Keratinocyte (primary cell): ENCODE results near the gene KRTAP10-12. TPM values are rescaled to one million over a fixed set of nuclear protein-coding genes. Genes with fewer than 3 reads are reported as not detected.

Experiments used
- DNase-seq: peaks from one replicate; pipeline ENCODE4 v3.0.0-alpha.2; 2011; ENCODE audit warnings: low read depth, missing footprints, low spot score
- FAIRE-seq: peaks from 2 replicates; lab custom pipeline; 2011; peaks lifted over from hg19 to GRCh38; lab: Jason Lieb, UNC
- H2AFZ ChIP-seq: 2 replicates; pipeline ENCODE4 v1.6.0; 2012; ENCODE audit warnings: low read length, control low read depth, inconsistent platforms; ENCODE audit not compliant: control insufficient read depth
- H3K27ac ChIP-seq: 2 replicates; pipeline ENCODE4 v1.5.1; 2011; ENCODE audit warnings: low read length; ENCODE audit not compliant: control insufficient read depth, insufficient read depth
- H3K27me3 ChIP-seq: 3 replicates; pipeline ENCODE4 v1.6.0; 2011; ENCODE audit warnings: low read length; ENCODE audit not compliant: control insufficient read depth, insufficient read depth; ENCODE audit errors: extremely low read depth
- H3K36me3 ChIP-seq, 2 experiments: 2 replicates in 1 of 2; 3 replicates in 1 of 2; pipeline ENCODE4 v1.5.1; 2011; ENCODE audit warnings: low read length in 2 of 2, mild to moderate bottlenecking in 1 of 2; ENCODE audit not compliant: control insufficient read depth in 2 of 2, insufficient read depth in 2 of 2; ENCODE audit errors: extremely low read depth in 1 of 2
- H3K4me1 ChIP-seq: 3 replicates; pipeline ENCODE4 v1.5.1; 2011; ENCODE audit warnings: low read length; ENCODE audit not compliant: control insufficient read depth, insufficient read depth; ENCODE audit errors: extremely low read depth
- H3K4me2 ChIP-seq: 3 replicates; pipeline ENCODE4 v1.6.0; 2011; ENCODE audit warnings: low read depth, low read length; ENCODE audit not compliant: control insufficient read depth, insufficient read depth; ENCODE audit errors: extremely low read depth
- H3K4me3 ChIP-seq, 3 experiments: fragments of 200-600 bp in 1 of 3; sonication (generic) in 1 of 3; 2 replicates in 2 of 3; 3 replicates in 1 of 3; pipeline ENCODE4 v1.5.1; 2011 to 2016; ENCODE audit warnings: low read length in 3 of 3, mild to moderate bottlenecking in 3 of 3, control low read depth in 2 of 3, inconsistent platforms in 1 of 3, low read depth in 1 of 3, mixed read lengths in 1 of 3, mixed run types in 1 of 3, moderate library complexity in 1 of 3; ENCODE audit not compliant: control insufficient read depth in 2 of 3, insufficient read depth in 2 of 3; ENCODE audit errors: extremely low read depth in 1 of 3
- H3K79me2 ChIP-seq: 2 replicates; pipeline ENCODE4 v1.6.0; 2012; ENCODE audit warnings: low read length; ENCODE audit not compliant: control insufficient read depth, insufficient read depth
- H3K9ac ChIP-seq: 3 replicates; pipeline ENCODE4 v1.6.0; 2011; ENCODE audit warnings: low read length; ENCODE audit not compliant: control insufficient read depth, insufficient read depth; ENCODE audit errors: extremely low read depth
- H3K9me1 ChIP-seq: 3 replicates; pipeline ENCODE4 v1.6.0; 2011; ENCODE audit warnings: low read length; ENCODE audit not compliant: control insufficient read depth, insufficient read depth; ENCODE audit errors: extremely low read depth
- H3K9me3 ChIP-seq: 2 replicates; pipeline ENCODE4 v1.5.1; 2012; ENCODE audit warnings: low read depth, low read length; ENCODE audit not compliant: control insufficient read depth
- H4K20me1 ChIP-seq: 3 replicates; pipeline ENCODE4 v1.6.0; 2011; ENCODE audit warnings: low read length; ENCODE audit not compliant: control insufficient read depth, insufficient read depth; ENCODE audit errors: extremely low read depth
- EZH2 ChIP-seq: IDR thresholded peaks from one replicate; pipeline ENCODE4 v1.6.1; 2012; ENCODE audit warnings: inconsistent platforms, mild to moderate bottlenecking, low read length, moderate library complexity
- dilution Hi-C: fragments of 300-500 bp; cut with MboI; formaldehyde crosslinking; loops from one replicate; pipeline ENCODE4 v1.7.0; 2020; ENCODE audit warnings: low sequenced_read_pairs; ENCODE audit not compliant: extremely low pct_ligation_motif_present
- polyA plus RNA-seq, 5 experiments: library from polyadenylated mRNA; depleted of rRNA in 3 of 5; stranded (reverse) in 3 of 5; stranded (forward) in 1 of 5; unstranded in 1 of 5; fragments of >200 nt; gene quantifications; 1 replicate in 1 of 5; 2 replicates in 3 of 5; 3 replicates in 1 of 5; pipeline versions ENCODE4 v1.2.1 to v1.2.3, GENCODE V29; 2011 to 2012; ENCODE audit warnings: missing spikeins in 2 of 5, low read depth in 1 of 5, low replicate concordance in 1 of 5
- TF ChIP-seq, protein P1 (sequence below), 3 experiments: IDR thresholded peaks in 1 of 3; conservative IDR thresholded peaks in 1 of 3; optimal IDR thresholded peaks in 1 of 3; 2 replicates in 2 of 3; 3 replicates in 1 of 3; pipeline versions ENCODE3 to v1.5.1; 2011; ENCODE audit warnings: low read length in 3 of 3, mild to moderate bottlenecking in 3 of 3, moderate library complexity in 2 of 3, control low read depth in 1 of 3, inconsistent platforms in 1 of 3; ENCODE audit not compliant: insufficient read depth in 2 of 3; ENCODE audit errors: extremely low read depth in 1 of 3

Gene KRTAP10-12
- polyA plus RNA-seq, 1 donor (not counting 4 experiments of a cell fraction or from before 2014, with no cell fraction given) = not detected

DNA sequence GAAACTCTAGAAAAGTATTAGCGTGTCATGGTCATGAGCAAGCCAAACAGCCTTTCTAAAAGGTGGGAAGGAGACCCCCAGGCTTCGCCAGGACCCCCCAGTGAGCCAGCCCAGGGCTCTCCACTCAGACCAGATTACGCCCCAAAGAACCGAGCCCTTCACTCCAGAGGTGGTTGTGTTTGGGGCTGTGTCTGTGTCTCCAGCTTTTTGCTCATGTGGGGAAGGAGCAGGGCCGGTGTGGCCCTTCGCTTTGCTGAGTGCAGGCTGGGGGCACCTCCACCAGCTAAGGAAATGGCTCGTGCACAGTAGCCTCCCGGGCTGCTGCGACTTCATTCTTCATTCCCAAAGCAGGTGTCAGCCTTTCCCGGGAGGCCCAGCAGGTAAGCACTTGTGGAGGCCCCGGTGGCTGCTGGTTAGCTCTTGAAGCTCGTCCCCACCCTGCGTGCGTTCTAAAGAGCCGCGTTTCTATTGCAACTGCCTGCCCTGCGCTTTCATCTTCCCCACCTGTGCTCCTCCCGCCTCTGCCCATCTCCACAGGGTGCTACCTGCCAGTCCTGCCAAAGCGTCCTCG lies 13.9 kb downstream of the KRTAP10-12 start:
- Histone ChIP-seq H3K27ac (no peak overlapping the region), H3K9me1 (no peaks in the 10 kb centered on the region), H3K9me3 (peaks cover 4% of the 10 kb centered on the region), H3K4me3 (peak overlapping the region in 2 of 3 experiments; percentile 14 to 20), H3K4me2 (peak overlapping the region; percentile 58), H2AFZ (no peak overlapping the region), H3K79me2 (no peaks in the 10 kb centered on the region), H3K9ac (no peak overlapping the region), H3K36me3 (no peaks in the 10 kb centered on the region), H3K27me3 (peaks cover 62% of the 10 kb centered on the region), H3K4me1 (peaks cover 31% of the 10 kb centered on the region), H4K20me1 (no peaks in the 10 kb centered on the region)
- dilution Hi-C loops = no loop called here
- TF ChIP-seq EZH2 = no peak
- TF ChIP-seq, protein P1, sequence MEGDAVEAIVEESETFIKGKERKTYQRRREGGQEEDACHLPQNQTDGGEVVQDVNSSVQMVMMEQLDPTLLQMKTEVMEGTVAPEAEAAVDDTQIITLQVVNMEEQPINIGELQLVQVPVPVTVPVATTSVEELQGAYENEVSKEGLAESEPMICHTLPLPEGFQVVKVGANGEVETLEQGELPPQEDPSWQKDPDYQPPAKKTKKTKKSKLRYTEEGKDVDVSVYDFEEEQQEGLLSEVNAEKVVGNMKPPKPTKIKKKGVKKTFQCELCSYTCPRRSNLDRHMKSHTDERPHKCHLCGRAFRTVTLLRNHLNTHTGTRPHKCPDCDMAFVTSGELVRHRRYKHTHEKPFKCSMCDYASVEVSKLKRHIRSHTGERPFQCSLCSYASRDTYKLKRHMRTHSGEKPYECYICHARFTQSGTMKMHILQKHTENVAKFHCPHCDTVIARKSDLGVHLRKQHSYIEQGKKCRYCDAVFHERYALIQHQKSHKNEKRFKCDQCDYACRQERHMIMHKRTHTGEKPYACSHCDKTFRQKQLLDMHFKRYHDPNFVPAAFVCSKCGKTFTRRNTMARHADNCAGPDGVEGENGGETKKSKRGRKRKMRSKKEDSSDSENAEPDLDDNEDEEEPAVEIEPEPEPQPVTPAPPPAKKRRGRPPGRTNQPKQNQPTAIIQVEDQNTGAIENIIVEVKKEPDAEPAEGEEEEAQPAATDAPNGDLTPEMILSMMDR (optimal IDR thresholded peaks at IDR 0.05 in 1 of 3, IDR thresholded peaks at IDR 0.05 in 1 of 3, conservative IDR thresholded peaks at IDR 0.05 in 1 of 3; ENCODE audit: extremely low read depth in 1 of 3, insufficient read depth in 2 of 3, low read length in 3 of 3) = no peak
- DNase-seq (no peak), FAIRE-seq (peak; percentile 29)

DNA sequence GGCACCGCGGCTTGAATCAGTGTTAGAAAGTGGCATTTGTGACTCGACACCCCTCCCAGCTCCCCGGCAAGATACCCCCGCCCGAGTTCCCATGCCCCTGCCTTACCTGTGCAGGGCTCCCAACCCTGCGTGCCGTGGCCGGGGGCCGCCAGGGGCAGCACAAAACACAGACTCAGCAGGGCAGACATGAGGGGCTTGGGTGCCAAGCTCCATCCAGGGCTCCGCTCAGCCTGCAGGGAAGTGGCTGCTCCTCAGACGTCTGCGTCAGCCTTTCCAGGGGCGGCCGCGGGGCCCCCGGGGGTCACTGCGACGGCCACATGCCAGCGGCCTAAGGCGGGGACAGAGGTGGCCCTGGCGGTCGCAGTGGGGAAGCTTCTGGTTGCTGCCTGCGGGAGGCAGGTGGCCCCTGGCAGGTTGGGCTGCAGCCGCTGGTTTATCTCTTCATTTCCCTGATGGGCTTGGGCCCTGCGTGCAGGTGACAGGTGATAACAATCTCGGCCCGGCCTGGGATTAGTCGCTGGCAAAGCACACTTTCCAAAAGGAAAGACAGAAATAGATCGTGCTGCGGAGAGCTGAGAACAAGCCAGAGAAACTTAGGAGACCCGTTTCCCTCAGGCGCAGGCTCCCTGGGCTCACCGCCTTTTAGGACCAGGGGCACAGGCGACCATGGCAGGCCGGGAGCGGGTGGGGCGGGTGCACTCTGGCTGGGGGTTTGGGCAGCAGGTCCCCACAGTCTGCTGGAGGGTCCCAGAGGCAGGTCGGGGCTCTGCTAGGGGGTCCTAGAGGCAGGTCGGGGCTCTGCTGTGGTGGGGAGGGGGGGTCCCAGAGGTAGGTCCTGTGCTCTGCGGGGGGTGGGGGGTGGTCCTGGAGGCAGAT lies 14.6 kb downstream of the KRTAP10-12 start, which contains the start of gene TSPEAR:
TSPEAR (minus strand) TSS at position 246 of the 876 bp plus-strand sequence; CDS start at position 188, 58 bp downstream.
- H4K20me1 ChIP-seq = no peaks in the 10 kb centered on the region
- peaks cover 31% of the 10 kb centered on the region for H3K4me1 ChIP-seq
- no peak within 1 kb of the TSS for H2AFZ ChIP-seq
- dilution Hi-C loops = no loop called here
- peak within 1 kb of the TSS; percentile 58 for H3K4me2 ChIP-seq
- FAIRE-seq = no peak
- H3K79me2 ChIP-seq = no peaks in the 10 kb centered on the region
- H3K9me3 ChIP-seq = peaks cover 2% of the 10 kb centered on the region
- H3K36me3 ChIP-seq = no peaks in the 10 kb centered on the region
- H3K27ac ChIP-seq = no peak within 1 kb of the TSS
- TF ChIP-seq, protein P1 (optimal IDR thresholded peaks at IDR 0.05 in 1 of 3, IDR thresholded peaks at IDR 0.05 in 1 of 3, conservative IDR thresholded peaks at IDR 0.05 in 1 of 3; ENCODE audit: extremely low read depth in 1 of 3, insufficient read depth in 2 of 3, low read length in 3 of 3) = no peak
- peak; percentile 94 for TF ChIP-seq EZH2
- no peak for DNase-seq
- no peak within 1 kb of the TSS for H3K9ac ChIP-seq
- H3K27me3 ChIP-seq = peaks cover 62% of the 10 kb centered on the region
- H3K4me3 ChIP-seq = peak within 1 kb of the TSS in 2 of 3 experiments; percentile 14 to 20
- H3K9me1 ChIP-seq = no peaks in the 10 kb centered on the region
